ENCODE measurements around the gene SWI5.

GRCh38 chr9:128282500-128282899 is 6.4 kb downstream of the SWI5 start:
- TF ChIP-seq CTCF (IDR thresholded peaks at IDR 0.05; ENCODE audit: low read length) = no peak
- no peak for TF ChIP-seq EZH2 (IDR thresholded peaks at IDR 0.05; ENCODE audit: borderline replicate concordance, low read length)
